Ovary (tissue), 9 donors: ENCODE data around the gene ZFYVE9. TPM values are rescaled to one million over a fixed set of nuclear protein-coding genes. Genes with fewer than 3 reads are reported as not detected.

Source experiments
- DNase-seq, 5 donors: peaks; one replicate each; pipeline ENCODE4 v3.0.0-alpha.2; 2019 to 2020
- H3K27ac ChIP-seq, 2 donors: fragments of 200-600 bp; one replicate each; pipeline versions ENCODE4 v1.5.1 to v1.8.0; 2019 to 2022
- H3K27me3 ChIP-seq: fragments of 200-600 bp; one replicate; pipeline ENCODE4 v1.8.0; 2022
- H3K36me3 ChIP-seq: fragments of 200-600 bp; sonication (generic); one replicate; pipeline ENCODE4 v1.5.1; 2019
- H3K4me1 ChIP-seq: one replicate; pipeline ENCODE4 v1.8.1; 2013; ENCODE audit warnings: mild to moderate bottlenecking, moderate library complexity; ENCODE audit not compliant: insufficient read depth
- H3K4me3 ChIP-seq: fragments of 200-600 bp; sonication (generic); one replicate; pipeline ENCODE4 v1.5.1; 2017
- H3K9me3 ChIP-seq, 2 donors: fragments of 200-600 bp in 1 of 2; sonication (generic) in 1 of 2; one replicate each; pipeline versions ENCODE4 v1.5.1 to v1.8.1; 2013 to 2019; ENCODE audit warnings: mild to moderate bottlenecking in 1 of 2, moderate library complexity in 1 of 2
- CTCF ChIP-seq, 3 donors: fragments of 450-650 bp in 2 of 3; fragments of 200-600 bp in 1 of 3; IDR thresholded peaks; one replicate each; pipeline versions ENCODE4 v1.5.1 to v1.8.0; 2016 to 2022; ENCODE audit warnings: antibody characterized with exemption in 3 of 3, mild to moderate bottlenecking in 1 of 3
- EP300 ChIP-seq: sonication (generic); formaldehyde crosslinking; IDR thresholded peaks from one replicate; pipeline ENCODE4 v1.6.1; 2017; ENCODE audit warnings: antibody characterized with exemption
- POLR2A ChIP-seq: fragments of 450-650 bp; IDR thresholded peaks from one replicate; pipeline ENCODE4 v1.6.1; 2017; ENCODE audit warnings: antibody characterized with exemption, mild to moderate bottlenecking, moderate library complexity
- WGBS, 3 donors: extraction: QIAGEN DNeasy Blood & Tissue Kit in 1 of 3; methylation state at CpG; one replicate each; pipeline versions ENCODE4 v1.1.5 to v1.1.7; 2013 to 2017; 5-methylcytosine and 5-hydroxymethylcytosine counted together
- intact Hi-C, 4 donors: fragments of 100-400 bp; cut with DNase I; formaldehyde crosslinking; loops; one replicate each; pipeline versions ENCODE4 v1.11.0 to v1.15.1; 2022 to 2023
- polyA plus RNA-seq, 2 donors: library from polyadenylated mRNA; stranded (reverse); fragments of 200-250 nt in 1 of 2; fragments of 350-450 nt in 1 of 2; fragmentation: Illumina TruSeq in 1 of 2; extraction: RNeasy Lipid Tissue Mini Kit (QIAGEN cat#74804) in 1 of 2; gene quantifications; one replicate each; pipeline ENCODE4 v1.2.3, GENCODE V29; 2013 to 2014
- total RNA-seq, 7 donors: library from RNA; depleted of rRNA in 2 of 7; stranded (reverse); fragments of >200 nt in 2 of 7; fragmentation: NEBNext Ultra II Directional in 3 of 7; extraction: Animal tissue kit (Norgen Biotek cat#: 25700) in 3 of 7; gene quantifications; one replicate each; pipeline versions ENCODE4 v1.1.0 to v1.2.4, GENCODE V29; 2016 to 2023
- donor health status: DM: no; HTN: no; CAD: no; lungs with moderate emphysema.
- donor health status: DM: no; HTN: no; CAD: no.
- donor health status: Bipolar disorder and iron deficiency.
- donor health status: DM: yes; HTN: yes; CAD: no.
- donor health status: DM: no; HTN: no; CAD: no.
- donor health status: DM: yes; HTN: yes; CAD: no.

The ZFYVE9 gene
- total and polyA plus RNA-seq, 9 donors, result 12.9 to 40.8 (median 33.4) TPM

DNA sequence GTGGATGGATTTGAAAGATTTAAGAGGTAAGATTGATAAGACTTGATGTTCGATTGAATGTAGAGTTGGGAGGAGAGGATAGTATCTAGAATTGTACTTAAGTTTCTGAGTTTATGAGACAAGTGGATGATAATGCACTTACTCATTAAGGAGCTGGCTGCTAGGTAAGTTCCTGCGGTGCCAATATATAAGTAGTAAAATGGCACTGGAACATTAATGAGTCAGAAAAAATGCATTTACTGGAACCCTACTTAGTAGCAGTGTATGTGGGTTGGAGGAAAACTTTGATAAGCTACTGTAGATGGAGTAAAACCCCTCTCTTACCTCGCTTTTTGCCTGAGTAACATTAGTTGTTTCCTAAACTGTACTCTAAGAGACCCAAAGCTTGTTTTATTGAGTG lies 68.2 kb downstream of the ZFYVE9 start:
- no peaks in the 10 kb centered on the region for H3K4me1 ChIP-seq
- intact Hi-C loops, result no loop called here
- H3K36me3 ChIP-seq, result no peaks in the 10 kb centered on the region
- WGBS, 3 donors, result 87 to 92% (median 87%) methylated on average over 3 of the region's 3 CpGs
- no peak for DNase-seq
- H3K9me3 ChIP-seq, result no peaks in the 10 kb centered on the region
- no peaks in the 10 kb centered on the region for H3K27me3 ChIP-seq
- TF ChIP-seq POLR2A, result no peak
- TF ChIP-seq CTCF (IDR thresholded peaks at IDR 0.05), result no peak
- no peak for TF ChIP-seq EP300
- no peak overlapping the region for H3K27ac ChIP-seq
- H3K4me3 ChIP-seq, result no peak overlapping the region

DNA sequence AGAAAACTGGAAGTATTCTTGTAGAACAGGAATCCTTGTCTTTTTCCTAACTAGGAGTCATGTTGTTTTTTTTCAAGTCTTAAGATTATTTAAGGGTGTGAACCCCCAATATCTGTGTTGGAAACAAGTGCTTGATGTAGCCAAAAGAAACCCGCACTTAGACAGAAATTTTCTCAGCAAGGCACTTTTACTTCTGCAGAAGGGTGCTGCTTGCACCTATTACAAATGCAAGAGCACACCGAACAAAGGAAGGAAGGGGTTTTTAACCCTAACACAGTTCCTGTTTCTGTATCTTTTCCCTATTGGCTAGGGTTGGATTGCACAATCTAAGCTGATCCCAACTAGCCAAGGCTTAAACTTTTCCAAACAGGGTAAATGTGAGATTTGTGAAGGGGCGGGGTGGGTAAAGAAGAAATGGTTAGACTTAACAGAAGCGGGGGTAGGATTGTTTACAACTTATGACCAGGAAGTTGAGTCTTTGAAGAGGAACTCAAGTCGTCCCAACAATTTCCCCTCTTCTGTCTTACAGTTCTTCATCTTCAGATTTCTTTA lies 75.1 kb downstream of the ZFYVE9 start:
- no peaks in the 10 kb centered on the region for H3K4me1 ChIP-seq
- 96 to 98% (median 96%) methylated on average over 5 of the region's 5 CpGs for WGBS, 3 donors
- H3K9me3 ChIP-seq, result peaks cover 0 to 5% of the 10 kb centered on the region in 2 donors
- H3K4me3 ChIP-seq, result no peak overlapping the region
- intact Hi-C loops, result loop anchor here in 1 of 4 donors (5.0 kb wide), 1 partner anchor 670 kb away; no protein-coding TSS in a partner anchor
- DNase-seq, result no peak
- TF ChIP-seq CTCF (IDR thresholded peaks at IDR 0.05), result no peak
- no peak for TF ChIP-seq EP300
- no peak for TF ChIP-seq POLR2A
- H3K27ac ChIP-seq, result no peak overlapping the region
- H3K27me3 ChIP-seq, result no peaks in the 10 kb centered on the region
- no peaks in the 10 kb centered on the region for H3K36me3 ChIP-seq

- H3K27me3 ChIP-seq, result no peaks in the 10 kb centered on the region
- no peak for TF ChIP-seq POLR2A
- TF ChIP-seq CTCF (IDR thresholded peaks at IDR 0.05), result no peak
- no peak for TF ChIP-seq EP300
Measured at GRCh38 chr1:52225174-52225573, 83.3 kb downstream of the ZFYVE9 start.

DNA sequence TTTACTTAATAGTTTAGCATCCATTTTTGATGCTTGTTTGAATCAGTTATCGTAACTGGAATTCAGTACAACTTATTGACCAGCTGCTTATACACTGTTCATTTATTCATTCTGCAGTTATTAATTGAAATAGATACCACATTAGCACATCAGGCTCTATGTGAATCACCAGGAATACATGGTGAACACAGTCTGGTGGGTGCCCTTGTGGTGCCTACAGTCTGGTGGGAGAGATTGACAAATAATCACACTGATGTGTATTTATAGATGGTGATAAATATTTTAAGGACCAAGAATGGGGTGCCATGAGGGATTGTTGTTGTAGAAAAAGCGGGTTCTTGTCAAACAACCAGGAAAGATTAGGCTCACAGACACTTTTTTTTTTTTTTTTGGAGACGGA lies 87.6 kb downstream of the ZFYVE9 start:
- intact Hi-C loops, result no loop called here
- 97 to 100% (median 99%) methylated on average over 3 of the region's 3 CpGs for WGBS, 3 donors

More at GRCh38 chr1:52225174-52225573, 83.3 kb downstream of the ZFYVE9 start:
- DNase-seq, result no peak
- intact Hi-C loops, result no loop called here
- H3K4me3 ChIP-seq, result no peak overlapping the region
- H3K9me3 ChIP-seq, result peaks cover 0 to 9% of the 10 kb centered on the region in 2 donors
- H3K36me3 ChIP-seq, result no peaks in the 10 kb centered on the region
- 95 to 97% (median 96%) methylated on average over 10 of the region's 10 CpGs for WGBS, 3 donors
- no peak overlapping the region for H3K27ac ChIP-seq
- H3K4me1 ChIP-seq, result no peaks in the 10 kb centered on the region

More for the DNA sequence above, 87.6 kb downstream of the ZFYVE9 start:
- Histone ChIP-seq H3K27ac (no peak overlapping the region), H3K4me1 (no peaks in the 10 kb centered on the region), H3K4me3 (no peak overlapping the region), H3K36me3 (no peaks in the 10 kb centered on the region), H3K9me3 (peaks cover 0 to 9% of the 10 kb centered on the region in 2 donors), H3K27me3 (no peaks in the 10 kb centered on the region)
- no peak for DNase-seq
- TF ChIP-seq CTCF (IDR thresholded peaks at IDR 0.05) (no peak), EP300 (no peak)
